AG10803 (cell line): Measurements from ENCODE around the gene PHOX2A.

Source experiments
- DNase-seq: peaks from one replicate; pipeline ENCODE4 v3.0.0; 2010; ENCODE audit warnings: low read depth
- H3K4me3 ChIP-seq: 2 replicates; pipeline ENCODE4 v1.5.1; 2011; ENCODE audit warnings: mild to moderate bottlenecking, low read length, control low read depth
- CTCF ChIP-seq: conservative IDR thresholded peaks from 2 replicates; pipeline ENCODE4 v1.5.1; 2011; ENCODE audit warnings: mild to moderate bottlenecking, low read length, control low read depth, inconsistent platforms

PHOX2A gene

GRCh38 chr11:72237112-72237931 lies 6.7 kb downstream of the PHOX2A start:
- no peak for DNase-seq
- no peak for TF ChIP-seq CTCF
- no peak overlapping the region for H3K4me3 ChIP-seq

GRCh38 chr11:72236774-72237111 lies 7.2 kb downstream of the PHOX2A start:
- TF ChIP-seq CTCF, result no peak
- no peak overlapping the region for H3K4me3 ChIP-seq
- DNase-seq, result no peak

- H3K4me3 ChIP-seq, result no peak overlapping the region
- DNase-seq, result no peak
- TF ChIP-seq CTCF, result no peak
Measured at GRCh38 chr11:72236083-72236697, 7.8 kb downstream of the PHOX2A start.

GRCh38 chr11:72235351-72236057 lies 8.5 kb downstream of the PHOX2A start:
- no peak for DNase-seq
- no peak for TF ChIP-seq CTCF
- no peak overlapping the region for H3K4me3 ChIP-seq

- no peak overlapping the region for H3K4me3 ChIP-seq
- no peak for DNase-seq
- no peak for TF ChIP-seq CTCF
Measured at GRCh38 chr11:72234920-72235319, 9.1 kb downstream of the PHOX2A start.

- no peak for DNase-seq
- no peak overlapping the region for H3K4me3 ChIP-seq
- TF ChIP-seq CTCF, result no peak
Measured at GRCh38 chr11:72234514-72234830, 9.5 kb downstream of the PHOX2A start.
